HG02763 (cell line): ENCODE data around the gene PRR12.

ENCODE experiments used
- ATAC-seq: cut with Tn5 transposase; IDR thresholded peaks from one replicate; pipeline ENCODE4 v1.9.1; 2021; ENCODE audit warnings: mild to moderate bottlenecking, moderate library complexity; ENCODE audit not compliant: unreplicated experiment

PRR12 gene

DNA sequence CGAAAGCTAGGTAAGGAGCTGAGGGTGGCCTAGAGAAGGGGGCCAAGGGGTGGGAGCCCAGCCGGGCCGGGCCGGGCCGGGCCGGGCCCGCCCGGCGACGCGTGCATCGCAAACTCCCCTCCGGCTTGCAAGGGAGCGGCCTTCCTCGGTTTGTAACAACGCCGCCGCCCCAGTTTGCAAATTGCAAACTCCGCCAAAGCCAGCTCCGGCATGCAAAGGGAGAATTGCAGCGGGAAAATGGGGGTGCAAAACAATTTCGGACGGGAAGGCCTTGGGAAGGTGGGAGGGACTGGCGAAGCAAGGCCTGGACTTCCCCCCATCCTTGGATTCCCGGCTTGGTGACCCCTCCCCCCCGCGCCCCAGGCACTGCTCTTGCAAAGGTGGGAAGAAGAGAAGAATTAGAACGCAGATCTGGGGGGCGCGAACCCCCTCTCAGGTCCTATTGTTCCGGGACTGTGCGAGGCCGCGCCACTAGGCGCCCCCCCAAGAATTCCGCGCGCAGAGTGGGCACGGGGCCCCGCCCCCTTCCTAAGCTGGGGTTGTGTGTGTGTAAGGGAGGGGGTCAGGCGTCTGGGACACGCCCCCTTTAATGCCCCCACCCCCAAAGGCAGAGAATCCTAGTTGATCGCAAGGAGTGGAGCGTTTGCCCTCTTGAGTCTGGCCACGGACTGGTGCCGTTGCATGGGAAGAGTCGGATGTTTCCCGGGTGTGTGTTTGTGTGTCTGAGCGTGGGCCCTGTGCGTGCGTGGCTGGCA, 926 bp downstream of the PRR12 start:
- ATAC-seq = no peak

- no peak for ATAC-seq
Measured at GRCh38 chr19:49592486-49593232, 1.7 kb downstream of the PRR12 start.

DNA sequence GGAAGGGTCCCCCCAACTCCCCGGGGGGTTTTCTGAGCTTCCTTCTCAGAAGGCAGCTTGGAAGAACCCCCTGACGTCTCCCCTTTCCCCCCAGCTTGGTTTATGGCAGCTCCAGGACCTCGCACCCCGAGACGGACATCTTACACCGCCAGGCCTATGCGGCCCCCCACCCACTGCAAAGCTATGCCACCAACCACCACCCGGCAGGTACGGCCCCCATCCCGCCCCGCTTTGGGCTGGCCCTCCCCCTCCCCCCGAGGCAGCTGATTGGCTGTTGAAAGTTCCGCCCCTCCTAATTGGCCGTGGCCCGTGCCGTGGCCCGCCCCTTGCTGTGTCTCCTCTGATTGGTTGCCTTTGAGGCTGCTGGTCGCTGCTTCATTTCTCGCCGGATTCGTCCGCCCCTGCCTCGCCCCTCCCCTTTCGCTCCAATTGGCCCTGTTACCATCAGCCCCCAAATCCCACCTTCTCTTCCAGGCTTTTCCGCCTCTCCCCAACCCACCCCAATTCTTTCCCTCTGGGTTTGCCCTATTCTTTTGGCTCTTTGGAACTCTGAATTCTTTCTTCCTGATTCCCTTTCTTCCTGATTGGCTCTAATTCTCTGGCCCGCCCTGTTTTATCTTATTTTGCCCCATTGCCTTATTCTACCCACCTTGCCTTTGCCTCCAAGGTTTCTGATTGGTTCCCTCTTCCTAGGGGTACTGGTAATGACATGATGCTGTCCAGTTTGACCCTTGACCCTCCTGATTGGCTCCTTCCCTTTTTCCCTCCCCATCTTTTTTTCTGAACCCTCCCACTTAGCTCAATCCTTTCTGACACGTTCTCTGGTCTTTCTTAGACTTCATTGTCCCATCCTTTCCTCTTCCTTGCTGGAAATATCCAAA, 2.5 kb downstream of the PRR12 start:
- peak; percentile 37 for ATAC-seq

DNA sequence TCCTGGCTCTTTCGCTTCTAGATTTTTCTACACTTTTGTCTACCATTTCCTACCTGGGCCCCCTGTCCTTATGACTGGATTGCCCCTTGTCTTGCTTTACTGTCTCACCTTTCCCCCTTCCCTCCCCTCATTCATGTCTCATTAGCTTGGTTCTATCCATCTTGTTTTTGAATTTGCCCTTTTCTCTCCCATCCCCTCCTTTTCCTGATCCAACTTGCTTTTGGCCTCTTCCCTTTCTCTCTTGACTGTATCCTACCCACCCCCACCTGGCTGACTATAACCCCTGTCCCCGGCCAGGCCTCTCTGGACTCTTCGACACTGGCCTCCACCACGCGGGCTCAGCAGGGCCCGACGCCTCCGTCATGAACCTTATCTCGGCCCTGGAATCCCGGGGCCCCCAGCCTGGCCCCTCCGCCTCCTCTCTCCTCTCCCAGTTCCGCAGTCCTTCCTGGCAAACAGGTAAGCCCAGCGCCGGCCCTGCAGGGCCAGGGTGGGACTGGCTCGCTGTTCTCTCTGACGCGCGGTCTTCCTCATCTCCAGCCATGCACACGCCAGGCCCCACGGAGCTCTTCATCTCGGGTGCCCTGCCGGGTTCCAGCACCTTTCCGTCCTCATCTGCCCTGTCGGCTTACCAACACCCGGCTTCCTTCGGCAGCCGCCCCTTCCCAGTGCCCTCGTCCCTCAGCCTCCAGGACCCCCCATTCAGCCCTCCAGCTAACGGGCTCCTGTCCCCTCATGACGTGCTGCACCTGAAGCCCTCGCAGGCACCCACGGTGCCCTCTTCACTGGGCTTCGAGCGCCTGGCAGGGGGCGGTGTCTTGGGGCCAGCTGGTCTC, 3.4 kb downstream of the PRR12 start:
- ATAC-seq = no peak

- ATAC-seq = no peak
Measured at GRCh38 chr19:49594993-49595818, 4.2 kb downstream of the PRR12 start.

DNA sequence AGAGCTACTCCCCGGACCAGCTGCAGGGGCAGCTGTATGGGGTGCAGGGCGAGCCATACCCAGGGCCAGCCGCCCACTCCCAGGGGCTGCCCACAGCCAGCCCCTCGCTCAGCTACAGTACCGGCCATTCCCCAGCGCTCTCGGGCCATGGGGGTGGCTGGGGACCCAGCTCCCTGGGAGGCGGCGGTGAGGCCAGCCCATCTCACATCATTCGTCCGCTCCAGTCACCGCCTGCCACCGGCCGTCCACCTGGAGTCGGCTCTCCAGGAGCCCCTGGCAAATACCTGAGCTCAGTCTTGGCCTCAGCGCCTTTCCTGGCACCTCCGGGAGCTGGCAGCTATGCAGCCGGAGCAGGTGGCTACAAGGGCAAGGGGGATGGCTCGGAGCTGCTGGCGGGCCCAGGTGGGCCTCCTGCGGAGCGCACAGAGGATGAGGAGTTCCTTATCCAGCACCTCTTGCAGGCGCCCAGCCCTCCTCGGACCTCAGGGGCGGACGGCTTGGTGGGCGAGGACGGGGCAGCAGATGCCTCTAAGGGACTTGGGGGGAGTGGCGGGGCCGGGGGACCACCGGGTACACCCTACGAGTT, 4.9 kb downstream of the PRR12 start:
- ATAC-seq = no peak

DNA sequence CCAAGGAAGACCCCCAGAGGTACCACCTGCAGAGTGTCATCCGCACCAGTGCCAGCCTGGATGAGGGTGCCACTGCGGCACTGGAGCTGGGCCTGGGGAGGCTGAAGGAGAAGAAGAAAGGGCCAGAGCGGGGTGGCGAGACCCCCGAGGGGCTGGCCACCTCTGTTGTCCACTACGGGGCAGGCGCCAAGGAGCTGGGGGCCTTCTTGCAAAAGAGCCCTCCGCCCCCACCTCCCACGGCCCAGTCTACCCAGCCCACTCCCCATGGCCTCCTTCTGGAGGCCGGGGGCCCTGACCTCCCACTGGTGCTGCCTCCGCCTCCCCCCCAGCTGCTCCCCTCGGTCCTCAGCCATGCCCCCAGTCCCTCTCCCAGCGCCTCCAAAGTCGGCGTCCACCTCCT, 5.4 kb downstream of the PRR12 start:
- no peak for ATAC-seq

- no peak for ATAC-seq
Measured at GRCh38 chr19:49596954-49597702, 6.1 kb downstream of the PRR12 start.

DNA sequence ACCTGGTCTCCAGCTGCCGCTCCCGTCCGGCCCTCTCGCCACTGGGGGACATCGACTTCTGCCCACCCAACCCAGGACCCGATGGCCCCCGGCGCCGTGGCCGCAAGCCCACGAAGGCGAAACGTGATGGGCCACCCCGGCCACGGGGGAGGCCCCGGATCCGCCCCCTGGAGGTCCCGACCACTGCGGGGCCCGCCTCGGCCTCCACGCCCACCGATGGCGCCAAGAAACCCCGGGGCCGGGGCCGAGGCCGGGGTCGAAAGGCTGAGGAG, 6.7 kb downstream of the PRR12 start:
- ATAC-seq = no peak

DNA sequence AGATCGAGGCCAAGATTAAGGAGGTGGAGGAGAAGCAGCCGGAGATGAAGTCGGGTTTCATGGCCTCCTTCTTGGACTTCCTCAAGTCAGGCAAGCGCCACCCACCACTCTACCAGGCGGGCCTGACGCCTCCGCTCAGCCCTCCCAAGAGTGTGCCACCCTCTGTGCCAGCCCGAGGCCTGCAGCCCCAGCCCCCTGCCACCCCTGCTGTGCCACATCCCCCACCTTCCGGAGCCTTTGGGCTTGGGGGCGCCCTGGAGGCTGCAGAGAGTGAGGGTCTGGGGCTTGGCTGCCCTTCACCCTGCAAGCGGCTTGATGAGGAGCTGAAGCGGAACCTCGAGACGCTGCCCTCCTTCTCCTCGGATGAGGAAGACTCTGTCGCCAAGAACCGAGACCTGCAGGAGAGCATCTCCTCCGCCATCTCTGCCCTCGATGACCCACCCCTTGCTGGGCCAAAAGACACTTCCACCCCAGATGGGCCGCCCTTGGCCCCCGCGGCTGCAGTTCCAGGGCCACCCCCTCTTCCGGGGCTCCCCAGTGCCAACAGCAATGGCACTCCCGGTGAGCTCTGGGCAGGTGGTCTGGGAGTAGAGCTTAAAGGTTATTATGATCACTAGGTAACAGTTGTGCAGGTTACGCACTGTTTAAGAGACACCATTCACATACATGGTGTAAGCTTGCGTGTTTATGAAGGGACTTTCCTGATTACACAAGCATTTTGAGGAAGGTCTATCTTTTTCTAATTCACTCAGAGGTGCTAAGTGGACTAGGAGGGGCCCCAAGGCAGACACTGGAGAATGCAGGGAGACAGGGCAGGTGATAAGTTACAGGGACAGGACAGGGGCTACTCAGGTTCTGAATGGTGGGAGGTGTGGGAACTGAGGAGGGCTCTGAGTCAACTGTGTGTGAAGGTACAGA, 8.7 kb downstream of the PRR12 start:
- no peak for ATAC-seq

- no peak for ATAC-seq
Measured at GRCh38 chr19:49601482-49602038, 10.6 kb downstream of the PRR12 start.

DNA sequence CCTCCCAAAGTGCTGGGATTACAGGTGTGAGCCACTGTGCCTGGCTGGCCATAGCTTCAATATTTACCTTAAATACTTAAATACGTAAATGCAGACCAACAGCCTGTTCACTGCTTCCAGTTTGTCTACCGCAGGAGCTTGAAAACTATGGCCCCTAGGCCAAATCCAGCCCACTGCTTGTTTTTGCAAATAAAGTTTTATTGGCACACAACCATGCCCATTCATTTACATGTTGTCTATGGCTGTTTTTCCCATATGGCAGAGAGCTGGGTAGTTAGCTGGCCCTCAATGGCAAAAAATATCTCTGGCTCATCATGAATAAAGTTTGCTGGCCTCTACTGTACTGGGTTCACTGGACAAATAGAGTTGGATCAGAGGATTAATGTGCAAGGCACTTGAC, 11.8 kb downstream of the PRR12 start:
- no peak for ATAC-seq

DNA sequence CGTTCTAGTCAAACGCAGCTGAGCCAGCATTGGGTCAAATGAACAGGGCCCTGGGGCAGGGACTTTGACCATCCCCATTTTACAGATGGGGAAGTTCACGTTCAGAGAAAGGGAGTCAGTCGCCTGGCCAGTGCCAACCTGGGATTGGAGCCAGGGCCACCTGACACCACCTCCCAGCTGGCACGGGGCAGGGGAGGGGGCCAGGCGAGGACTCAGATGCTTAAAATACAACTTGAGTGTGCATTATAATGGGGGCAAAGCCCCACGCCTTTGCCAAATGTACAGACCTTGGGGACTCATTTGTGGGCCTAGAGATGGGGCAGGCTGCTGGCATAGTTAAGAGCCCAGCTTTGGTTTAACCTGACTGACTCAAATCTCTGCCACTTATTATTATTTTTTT, 14.6 kb downstream of the PRR12 start:
- no peak for ATAC-seq

GRCh38 chr19:49609499-49610092, 18.6 kb downstream of the PRR12 start:
- no peak for ATAC-seq

DNA sequence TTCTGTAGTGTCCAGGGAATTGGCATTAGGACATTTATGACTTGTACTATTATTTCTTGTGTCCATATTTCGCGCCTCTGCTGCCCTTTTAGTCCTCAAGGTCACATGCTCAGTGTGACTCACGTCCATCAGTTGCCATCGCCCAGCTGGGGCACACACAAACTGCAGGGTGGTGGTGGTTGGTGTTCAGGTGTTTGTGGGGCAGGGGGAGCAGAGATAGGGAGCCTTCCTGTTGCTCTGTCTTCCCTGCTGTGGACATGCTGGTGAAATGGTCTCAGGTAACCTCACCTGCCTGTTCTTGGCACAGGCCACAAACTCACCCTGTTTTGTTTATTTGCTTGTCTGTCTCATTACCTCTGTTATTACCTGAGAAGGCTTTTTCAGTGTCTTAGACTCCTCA, 22.4 kb downstream of the PRR12 start:
- ATAC-seq = no peak

DNA sequence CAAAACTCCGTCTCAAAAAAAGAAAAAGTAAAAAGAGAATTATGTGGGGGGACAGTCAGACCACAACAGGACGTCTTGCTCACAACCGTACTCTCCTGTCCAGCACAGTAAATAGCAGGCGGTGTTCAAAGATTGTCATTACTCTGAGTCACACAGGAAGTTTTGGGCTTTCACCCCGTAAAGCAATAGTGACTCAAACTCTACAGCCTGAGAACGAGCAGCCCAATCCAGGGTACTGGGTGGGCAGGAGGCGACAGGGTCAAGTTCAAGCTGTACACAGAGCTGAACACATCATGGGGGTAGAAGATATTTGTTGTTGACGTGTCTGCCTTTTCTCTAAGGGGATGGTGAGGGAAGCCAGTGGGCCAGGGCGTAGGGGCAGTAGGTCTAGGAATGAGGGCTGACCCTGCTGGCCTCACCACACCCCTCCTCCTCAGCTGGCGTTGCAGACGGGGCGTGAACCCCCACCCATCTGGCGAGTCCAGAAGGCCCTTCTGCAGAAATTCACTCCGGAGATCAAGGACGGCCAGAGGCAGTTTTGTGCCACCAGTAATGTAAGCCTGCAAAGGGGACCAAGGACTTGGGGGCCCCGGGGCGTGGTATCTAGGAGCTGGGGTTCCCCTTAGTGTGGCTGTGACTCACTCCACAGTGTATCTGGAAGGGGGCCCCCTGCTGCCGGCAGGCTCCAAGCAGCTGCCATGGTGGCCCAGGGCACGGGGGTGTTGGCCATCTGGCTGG, 23.3 kb downstream of the PRR12 start:
- no peak for ATAC-seq

DNA sequence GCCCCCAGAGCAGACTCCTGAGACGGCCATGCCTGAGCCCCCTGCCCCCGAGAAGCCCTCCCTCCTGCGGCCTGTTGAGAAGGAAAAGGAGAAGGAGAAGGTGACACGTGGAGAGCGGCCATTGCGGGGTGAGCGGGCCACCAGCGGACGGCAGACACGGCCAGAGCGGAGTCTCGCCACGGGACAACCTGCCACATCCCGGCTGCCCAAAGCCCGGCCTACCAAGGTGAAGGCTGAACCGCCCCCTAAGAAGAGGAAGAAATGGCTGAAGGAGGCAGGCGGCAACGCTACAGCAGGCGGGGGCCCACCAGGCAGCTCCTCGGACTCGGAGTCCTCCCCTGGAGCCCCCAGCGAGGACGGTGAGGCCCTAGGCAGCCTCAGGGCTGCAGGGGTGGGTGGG, 24.9 kb downstream of the PRR12 start:
- no peak for ATAC-seq
